ENCODE measurements around the gene TBC1D9.

Gene TBC1D9

GRCh38 chr4:140648716-140649308 is 107.4 kb downstream of the TBC1D9 start:
- DNase-seq (ENCODE audit: low read depth in 2 of 2): no peak

- DNase-seq (ENCODE audit: low read depth in 2 of 2): no peak
Observed at GRCh38 chr4:140645614-140646412, 110.4 kb downstream of the TBC1D9 start.

- DNase-seq (ENCODE audit: low read depth in 2 of 2): no peak
Observed at GRCh38 chr4:140645196-140645595, 111.0 kb downstream of the TBC1D9 start.

- no peak for DNase-seq (ENCODE audit: low read depth in 2 of 2)
Observed at GRCh38 chr4:140644470-140645185, 111.6 kb downstream of the TBC1D9 start.

GRCh38 chr4:140643571-140644055 is 112.6 kb downstream of the TBC1D9 start:
- no peak for DNase-seq (ENCODE audit: low read depth in 2 of 2)

- no peak for DNase-seq (ENCODE audit: low read depth in 2 of 2)
Observed at GRCh38 chr4:140642674-140643437, 113.3 kb downstream of the TBC1D9 start.

GRCh38 chr4:140641789-140642439 is 114.3 kb downstream of the TBC1D9 start:
- no peak for DNase-seq (ENCODE audit: low read depth in 2 of 2)

GRCh38 chr4:140641105-140641555 is 115.1 kb downstream of the TBC1D9 start:
- DNase-seq (ENCODE audit: low read depth in 2 of 2): no peak

GRCh38 chr4:140640150-140640748 is 115.9 kb downstream of the TBC1D9 start:
- DNase-seq (ENCODE audit: low read depth in 2 of 2): no peak

- DNase-seq (ENCODE audit: low read depth in 2 of 2): no peak
Observed at GRCh38 chr4:140639066-140639465, 117.1 kb downstream of the TBC1D9 start.

- DNase-seq (ENCODE audit: low read depth in 2 of 2): no peak
Observed at GRCh38 chr4:140637836-140638235, 118.3 kb downstream of the TBC1D9 start.

- no peak for DNase-seq (ENCODE audit: low read depth in 2 of 2)
Observed at GRCh38 chr4:140635606-140636005, 120.6 kb downstream of the TBC1D9 start.

GRCh38 chr4:140633951-140634350 is 122.2 kb downstream of the TBC1D9 start:
- DNase-seq (ENCODE audit: low read depth in 2 of 2): no peak

GRCh38 chr4:140633124-140633523 is 123.1 kb downstream of the TBC1D9 start:
- no peak for DNase-seq (ENCODE audit: low read depth in 2 of 2)

- DNase-seq (ENCODE audit: low read depth in 2 of 2): no peak
Observed at GRCh38 chr4:140630246-140630645, 125.9 kb downstream of the TBC1D9 start.

- no peak for DNase-seq (ENCODE audit: low read depth in 2 of 2)
Observed at GRCh38 chr4:140628016-140628415, 128.2 kb downstream of the TBC1D9 start.

- DNase-seq (ENCODE audit: low read depth in 2 of 2): no peak
Observed at GRCh38 chr4:140626661-140627376, 129.4 kb downstream of the TBC1D9 start.

- no peak for DNase-seq (ENCODE audit: low read depth in 2 of 2)
Observed at GRCh38 chr4:140622333-140622958, 133.7 kb downstream of the TBC1D9 start.

GRCh38 chr4:140621161-140621560 is 135.0 kb downstream of the TBC1D9 start:
- DNase-seq (ENCODE audit: low read depth in 2 of 2): no peak

All from stimulated activated CD8-positive, alpha-beta memory T cell treated with anti-CD3 and anti-CD28 coated beads, Interleukin-7, amount 100 ng/mL, for 4 hours (primary cell).